ENCODE data around the gene PCED1B.

PCED1B gene

DNA sequence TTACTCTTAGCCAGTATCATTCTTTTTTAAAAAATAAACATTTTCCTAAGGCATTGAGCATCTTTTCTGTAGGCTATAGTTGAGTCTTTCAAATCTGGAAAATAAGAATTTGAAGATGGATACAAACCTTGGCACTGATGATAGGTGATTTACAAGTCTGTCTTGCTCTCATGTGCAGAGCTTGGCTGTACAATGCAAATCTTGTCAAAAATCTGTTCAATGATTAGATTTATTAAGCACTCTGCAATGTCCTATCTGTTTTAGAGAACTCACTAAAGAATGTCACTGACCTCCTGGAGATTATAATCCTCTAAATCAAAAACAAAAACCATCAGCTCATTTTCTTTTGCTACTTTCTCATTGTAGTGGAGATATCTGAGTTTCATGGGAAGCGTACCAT lies 43.2 kb downstream of the PCED1B start:
- no peak for DNase-seq (ENCODE audit: low spot score)

DNA sequence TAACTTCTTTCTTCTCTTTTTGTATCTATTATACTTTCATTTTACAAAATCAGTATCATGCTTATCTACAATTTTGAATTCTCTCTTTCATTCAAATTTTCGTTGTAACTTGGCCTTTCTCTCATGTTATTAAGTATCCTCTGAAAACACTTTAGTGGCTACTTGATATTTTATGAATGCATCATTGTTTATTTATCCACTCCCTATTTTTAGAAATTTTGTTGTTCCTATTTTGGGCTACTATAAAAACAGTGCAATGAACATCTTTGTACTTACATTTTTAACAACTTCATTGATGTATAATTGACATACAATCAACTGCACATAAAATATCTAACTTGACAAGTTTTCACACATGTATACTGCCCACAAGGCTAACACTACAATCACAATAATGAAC lies 44.3 kb downstream of the PCED1B start:
- DNase-seq (ENCODE audit: low spot score): no peak

DNA sequence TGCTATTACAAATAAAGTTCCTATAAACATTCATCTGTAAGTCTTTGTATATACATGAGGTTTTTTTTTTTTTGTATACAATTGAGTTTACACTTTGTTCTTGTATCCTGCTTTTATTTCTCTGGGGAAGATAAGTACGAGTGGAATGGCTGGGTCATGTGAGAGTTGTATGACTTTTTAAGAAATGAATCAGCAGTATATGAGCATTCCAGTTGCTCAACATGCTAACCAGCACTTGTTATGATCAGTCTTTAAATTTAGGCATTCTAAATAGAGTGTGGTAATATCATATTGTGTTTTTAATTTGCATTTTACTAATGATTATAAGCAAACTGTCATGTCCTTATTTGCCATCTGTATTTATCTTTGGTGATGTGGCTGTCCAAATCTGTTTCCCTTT lies 45.0 kb downstream of the PCED1B start:
- no peak for DNase-seq (ENCODE audit: low spot score)

DNA sequence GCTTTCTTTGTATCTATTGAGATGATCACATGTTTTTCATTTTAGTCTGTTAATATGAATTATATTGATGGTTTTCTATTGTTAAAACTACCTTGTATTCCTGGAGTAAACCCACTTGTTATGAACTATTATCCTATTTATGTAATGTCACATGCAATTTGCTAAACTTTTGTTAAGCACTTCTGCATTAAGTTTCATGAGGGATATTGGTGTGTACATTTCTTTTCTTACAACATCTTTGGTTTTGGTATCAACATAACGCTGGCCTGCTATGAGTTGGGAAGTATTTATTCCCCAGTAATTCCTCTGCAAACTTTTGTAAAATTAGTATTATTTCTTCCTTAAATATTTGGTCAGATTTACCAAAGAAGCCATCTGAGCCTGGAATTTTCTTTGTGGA lies 46.8 kb downstream of the PCED1B start:
- DNase-seq (ENCODE audit: low spot score): no peak

DNA sequence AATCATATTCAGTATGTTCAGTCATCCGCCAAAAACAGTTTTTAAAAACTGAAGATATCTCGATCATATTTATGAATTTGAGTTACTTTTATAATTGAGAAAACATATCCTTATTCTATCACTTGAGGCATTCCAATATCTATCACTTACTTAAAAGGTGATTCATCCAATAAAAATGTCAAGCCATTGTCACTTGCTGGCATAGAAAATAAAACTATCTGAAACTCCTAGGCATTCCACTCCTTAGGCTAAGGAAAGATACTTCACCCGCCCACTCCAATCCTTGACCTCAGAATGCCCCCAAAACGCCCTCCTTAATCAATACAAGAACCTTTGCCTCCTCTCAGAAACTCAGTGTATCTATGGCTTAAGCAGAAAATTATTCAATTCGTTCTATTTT lies 51.6 kb downstream of the PCED1B start:
- DNase-seq (ENCODE audit: low spot score): no peak

DNA sequence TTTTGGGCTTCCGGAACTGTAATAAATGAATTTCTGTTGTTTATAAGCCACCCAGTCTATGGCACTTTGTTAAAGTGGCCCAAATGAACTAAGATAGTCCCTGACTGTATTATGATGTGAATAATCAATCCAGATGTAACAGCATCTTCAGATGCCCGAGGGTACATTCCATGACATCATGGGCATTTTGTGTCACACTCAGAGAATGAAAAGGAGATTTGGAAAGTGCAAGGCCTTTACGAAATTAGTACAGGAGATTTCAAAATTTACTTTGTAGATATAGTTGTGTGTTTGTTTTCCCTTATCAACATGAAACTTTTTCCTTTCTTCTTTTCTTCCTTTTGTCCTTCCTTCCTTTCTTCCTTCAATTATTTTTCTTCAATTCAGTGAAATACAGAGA lies 54.6 kb downstream of the PCED1B start:
- no peak for DNase-seq (ENCODE audit: low spot score)

DNA sequence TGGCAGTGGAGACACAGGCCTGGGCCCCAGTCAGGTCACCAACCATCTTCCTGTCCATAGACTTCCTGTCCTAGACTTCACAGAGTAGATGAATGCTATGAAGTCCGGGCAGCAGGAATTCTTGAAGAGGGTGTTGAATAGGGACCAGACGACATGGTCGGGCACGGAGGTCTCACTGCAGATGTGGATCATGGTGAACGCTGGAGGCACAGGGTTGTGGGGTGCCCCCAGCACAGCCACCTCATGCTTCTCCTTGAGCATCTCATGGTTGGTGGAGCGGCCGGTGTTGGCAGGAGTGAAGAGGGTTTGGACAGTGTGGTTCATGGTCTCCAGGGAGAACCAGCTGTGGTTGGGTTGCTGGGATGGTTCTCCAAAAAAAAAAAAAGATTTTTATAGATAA lies 56.2 kb downstream of the PCED1B start:
- no peak for DNase-seq (ENCODE audit: low spot score)

DNA sequence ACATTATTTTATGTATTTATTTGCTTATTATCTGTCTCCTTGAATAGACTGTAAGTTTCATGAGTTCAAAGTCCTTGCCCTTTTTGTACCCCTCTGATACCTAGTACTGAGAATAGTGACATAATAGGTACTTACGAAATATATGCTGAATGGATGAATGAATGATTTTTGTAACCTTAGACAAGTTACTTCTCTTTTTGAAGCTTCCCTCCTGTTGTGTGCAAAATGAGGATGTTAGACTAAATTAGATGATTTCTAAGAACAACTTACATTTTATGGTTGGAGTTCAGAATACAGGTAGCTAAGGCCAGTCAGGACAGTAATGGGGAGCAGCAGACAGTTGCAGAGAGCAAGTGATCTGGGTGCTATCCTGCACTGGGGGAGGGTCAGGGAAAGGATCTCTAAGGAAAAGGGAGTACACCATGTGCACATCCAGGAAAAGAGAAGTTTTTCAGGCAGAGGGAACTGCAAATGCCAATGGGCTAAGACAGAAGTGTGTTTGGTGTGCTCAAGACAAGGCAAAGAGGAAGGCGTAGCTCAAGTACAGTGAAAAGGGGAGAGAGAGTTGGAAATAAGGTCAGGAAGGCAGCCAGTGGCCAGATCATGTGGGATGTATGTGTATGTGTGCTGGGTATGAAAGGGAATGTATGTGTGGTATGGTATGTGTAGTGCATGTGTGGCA lies 59.7 kb downstream of the PCED1B start:
- no peak for DNase-seq (ENCODE audit: low spot score)

DNA sequence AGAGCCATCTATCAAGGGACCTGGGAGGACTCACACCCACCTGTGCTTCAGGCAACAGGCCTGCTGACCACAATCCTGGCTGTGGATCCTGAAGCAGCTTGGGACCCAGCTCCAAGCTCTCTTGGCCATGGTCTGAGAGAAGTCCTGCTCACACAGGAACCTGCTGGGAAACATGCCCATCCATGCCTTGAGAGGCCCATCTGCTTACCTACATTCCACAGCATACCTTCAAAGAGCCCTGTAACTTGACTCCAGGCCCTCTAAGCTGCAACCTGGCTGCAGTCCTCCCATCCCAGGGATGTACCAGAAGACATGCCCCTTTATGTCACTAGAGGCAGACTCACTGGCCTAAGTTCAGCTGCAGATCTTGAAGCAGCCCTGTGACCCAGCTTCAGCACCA lies 62.0 kb downstream of the PCED1B start:
- no peak for DNase-seq (ENCODE audit: low spot score)

DNA sequence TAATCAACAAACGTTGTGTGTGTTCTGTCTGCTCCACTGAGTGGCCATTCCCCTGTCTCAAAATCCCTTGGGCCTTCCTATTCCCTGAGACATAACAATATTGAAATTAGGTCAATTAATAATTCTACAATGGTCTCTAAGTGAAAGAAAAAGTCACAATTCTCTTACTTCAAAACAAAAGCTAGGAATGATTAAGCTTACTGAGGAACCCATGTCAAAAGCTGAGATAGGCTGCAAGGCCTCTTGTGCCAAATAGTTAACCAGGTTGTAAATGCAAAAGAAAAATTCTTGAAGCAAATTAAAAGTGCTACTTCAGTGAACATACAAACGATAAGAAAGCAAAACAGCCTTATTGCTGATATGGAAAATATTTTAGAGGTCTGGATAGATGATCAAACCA lies 65.3 kb downstream of the PCED1B start:
- DNase-seq (ENCODE audit: low spot score): no peak

DNA sequence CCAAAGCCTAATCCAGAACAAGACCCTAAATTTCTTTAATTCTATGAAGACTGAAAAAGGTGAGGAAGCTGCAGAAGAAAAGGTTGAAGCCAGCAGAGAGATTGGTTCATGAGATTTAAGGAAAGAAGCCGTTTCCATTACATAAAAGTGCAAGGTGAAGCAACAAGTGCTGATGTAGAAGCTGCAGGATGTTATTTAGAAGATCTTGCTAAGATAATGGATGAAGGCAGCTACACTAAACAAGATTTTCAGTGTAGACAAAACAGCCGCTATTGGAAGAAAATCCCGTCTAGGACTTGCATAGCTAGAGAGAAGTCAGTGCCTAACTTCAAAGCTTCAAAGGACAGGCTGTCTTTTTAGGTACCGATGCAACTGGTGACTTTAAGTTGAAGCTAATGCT lies 65.8 kb downstream of the PCED1B start:
- DNase-seq (ENCODE audit: low spot score): no peak

DNA sequence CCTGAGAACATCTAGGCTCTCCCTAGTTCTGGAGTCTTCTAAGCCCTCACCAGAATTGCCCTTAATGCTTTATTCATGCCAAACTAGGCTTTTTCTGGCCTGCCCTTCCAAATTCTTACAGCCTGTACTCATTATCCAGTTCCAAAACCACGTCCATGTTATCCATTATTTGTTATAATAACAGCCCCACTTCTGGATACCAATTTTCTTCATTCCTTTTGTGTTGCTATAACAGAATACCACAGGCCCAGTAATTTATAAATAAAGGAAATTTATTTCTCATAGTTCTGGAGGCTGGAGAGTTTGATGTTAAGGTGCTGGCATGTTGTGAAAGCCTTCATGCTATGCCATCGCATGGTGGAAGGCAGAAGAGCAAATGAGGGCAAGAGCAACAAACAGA lies 68.3 kb downstream of the PCED1B start:
- no peak for DNase-seq (ENCODE audit: low spot score)

DNA sequence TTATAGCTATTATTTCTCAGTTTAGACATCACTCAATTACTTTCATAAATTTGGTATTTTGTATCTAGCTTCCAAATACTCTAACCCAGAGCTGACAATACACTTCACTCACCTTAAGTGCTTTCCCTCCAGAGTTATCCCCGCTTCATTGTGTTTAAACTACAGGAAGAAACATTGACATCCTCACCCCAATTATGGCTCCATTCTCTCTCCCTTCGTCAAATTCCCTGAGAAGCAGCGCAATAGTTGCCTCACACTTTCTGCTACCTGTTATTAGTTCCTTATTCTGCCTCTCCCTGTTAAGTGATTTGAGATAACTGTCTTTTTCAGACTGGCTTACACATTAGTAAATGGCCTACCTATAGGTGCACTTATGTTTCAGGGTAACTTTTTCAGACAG lies 69.7 kb downstream of the PCED1B start:
- no peak for DNase-seq (ENCODE audit: low spot score)

DNA sequence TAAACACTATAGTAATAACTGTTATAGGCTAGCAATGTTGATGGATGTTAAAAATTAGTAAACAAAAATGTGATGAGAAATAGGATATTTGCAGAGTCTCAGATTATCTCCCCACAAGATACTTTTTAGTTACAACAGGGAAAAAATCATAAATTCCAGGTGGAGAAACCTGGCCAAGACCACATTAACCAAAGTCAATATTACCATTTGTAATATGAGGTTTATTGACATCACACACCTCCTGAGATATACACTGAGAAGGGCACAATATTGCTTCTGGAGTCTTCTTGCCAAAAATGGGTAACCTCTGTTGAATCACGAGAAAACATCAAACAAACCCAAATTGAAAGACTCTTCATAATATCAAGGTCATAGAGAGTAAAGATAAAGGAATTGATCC lies 72.7 kb downstream of the PCED1B start:
- DNase-seq (ENCODE audit: low spot score): no peak

DNA sequence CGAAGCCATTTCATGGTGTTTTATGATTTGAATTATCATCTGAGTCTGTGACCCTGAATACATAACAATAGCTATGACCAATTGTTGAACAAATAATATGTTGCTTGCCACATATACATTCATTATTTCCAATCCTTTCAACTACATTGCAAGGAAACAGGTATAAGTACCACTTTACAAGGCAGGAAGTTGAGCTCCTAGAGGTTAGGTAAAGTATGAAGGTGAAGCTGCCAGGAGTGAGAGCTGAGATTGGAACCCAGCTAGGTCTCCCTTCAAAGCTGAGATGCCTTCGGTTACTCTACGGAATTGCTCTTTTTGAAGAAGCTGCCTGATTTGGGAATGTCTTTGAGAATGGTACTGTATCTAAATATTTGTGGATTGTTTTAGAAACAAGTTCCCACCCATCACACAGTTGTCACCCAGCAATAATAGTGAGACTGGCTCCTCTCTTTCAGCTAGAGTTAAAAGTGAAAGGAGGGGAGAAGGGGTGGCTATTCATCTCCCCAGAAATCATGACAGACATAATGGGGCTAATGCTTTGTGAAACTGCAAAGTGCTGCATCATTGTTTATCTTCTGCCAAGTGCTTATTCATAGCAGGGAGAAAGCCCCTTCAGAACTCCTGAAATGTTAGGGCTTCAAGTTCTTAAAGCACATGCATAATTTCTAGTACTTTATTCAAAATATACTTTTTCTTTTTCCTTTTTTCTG lies 76.2 kb downstream of the PCED1B start:
- DNase-seq (ENCODE audit: low spot score): no peak

DNA sequence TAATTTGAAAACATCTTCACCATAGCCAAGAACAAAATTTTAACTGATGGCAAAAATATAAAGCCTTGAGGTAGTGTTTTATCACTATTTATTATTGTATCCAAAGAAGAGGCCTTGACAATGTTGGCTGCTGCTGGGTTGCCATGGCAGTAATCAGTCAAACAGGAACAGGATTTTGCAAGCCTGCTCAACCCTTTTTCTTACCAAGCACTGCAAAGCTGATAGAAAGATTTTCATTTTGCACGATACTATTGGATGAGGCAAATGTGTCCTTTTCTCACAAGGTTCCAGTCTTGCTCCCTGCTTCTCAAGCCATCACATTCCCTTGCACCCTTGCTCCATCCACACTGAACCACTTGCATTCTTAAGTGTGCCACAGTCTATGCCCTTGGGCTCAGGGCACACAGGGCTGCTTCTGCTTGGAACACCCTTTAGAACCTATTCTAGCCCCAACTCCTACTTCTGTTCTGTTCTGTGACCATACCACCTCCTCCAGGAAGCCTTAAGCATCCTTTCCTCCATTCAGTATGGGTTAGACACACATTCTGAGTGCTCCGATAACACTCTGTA lies 76.8 kb downstream of the PCED1B start:
- no peak for DNase-seq (ENCODE audit: low spot score)

DNA sequence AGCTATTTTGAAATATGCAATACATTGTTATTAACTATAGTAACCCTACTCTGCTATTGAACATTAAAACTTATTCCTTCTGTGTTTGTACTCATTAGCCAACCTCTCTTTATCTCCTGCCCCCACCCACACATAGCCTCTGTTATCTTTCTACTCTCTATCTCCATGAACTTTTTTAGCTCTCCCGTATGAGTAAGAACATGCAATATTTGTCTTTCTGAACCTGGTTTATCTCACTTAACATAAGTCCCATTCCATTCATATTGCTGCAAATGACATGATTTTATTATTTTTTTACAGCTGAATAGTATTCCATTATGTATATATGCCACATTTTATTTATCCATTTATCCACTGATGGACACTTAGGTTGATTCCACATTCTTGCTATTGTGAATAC lies 79.4 kb downstream of the PCED1B start:
- no peak for DNase-seq (ENCODE audit: low spot score)

DNA sequence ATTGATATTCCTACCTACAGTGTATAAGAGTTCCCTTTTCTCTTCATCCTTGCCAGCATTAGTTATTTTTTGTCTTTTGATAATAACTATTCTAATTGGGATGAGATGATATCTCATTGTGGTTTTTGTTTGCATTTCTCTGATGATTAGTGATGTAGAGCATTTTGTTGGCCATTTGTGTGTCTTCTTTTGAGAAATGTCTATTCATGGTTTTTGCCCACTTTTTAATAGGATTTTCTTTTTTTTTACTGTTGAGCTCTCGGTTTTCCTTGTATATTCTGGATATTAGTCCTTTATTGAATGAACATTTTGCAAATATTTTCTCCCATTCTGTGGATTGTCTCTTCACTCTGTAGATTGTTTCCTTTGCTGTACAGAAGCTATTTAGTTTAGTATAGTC lies 79.9 kb downstream of the PCED1B start:
- DNase-seq (ENCODE audit: low spot score): no peak

DNA sequence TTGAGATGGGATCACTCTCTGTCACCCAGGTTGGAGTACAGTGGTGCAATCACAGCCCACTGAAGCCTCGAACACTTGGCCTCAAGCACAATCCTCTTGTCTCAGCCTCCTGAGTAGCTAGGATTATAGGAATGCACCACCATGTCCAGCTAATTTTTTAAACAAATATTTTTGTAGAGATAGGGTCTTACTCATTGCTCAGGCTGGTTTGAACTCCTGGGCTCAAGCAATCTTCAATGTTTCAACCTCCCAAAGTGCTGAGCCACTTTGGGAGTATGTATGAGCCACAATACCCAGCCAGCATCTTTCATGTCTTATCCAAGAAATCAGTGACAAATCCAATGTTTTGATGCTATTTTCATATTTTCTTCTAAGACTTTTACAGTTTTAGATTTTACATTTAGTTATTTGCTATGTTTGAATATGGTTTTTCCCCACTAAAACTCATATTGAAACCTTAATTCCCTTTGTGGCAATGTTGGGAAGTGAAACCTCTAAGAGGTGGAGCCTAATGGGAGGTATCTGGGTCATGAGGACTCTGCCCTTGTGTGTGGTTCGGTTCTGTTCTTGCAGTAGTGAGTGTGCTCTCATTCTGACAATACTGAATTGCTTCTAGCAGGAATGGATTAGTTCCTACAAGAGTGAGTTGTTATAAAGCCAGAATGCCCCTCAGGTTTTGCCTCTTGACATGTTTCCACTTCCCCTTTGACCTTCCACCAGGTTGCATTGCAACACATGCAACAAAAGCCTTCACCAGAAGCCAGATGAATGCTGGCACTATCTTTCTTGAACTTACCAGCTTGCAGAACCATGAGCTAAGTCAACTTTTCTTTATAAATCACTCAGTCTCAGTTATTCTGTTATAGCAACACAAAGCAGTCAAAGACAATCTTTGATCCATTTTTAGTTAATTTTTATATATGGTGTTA lies 81.2 kb downstream of the PCED1B start:
- no peak for DNase-seq (ENCODE audit: low spot score)

DNA sequence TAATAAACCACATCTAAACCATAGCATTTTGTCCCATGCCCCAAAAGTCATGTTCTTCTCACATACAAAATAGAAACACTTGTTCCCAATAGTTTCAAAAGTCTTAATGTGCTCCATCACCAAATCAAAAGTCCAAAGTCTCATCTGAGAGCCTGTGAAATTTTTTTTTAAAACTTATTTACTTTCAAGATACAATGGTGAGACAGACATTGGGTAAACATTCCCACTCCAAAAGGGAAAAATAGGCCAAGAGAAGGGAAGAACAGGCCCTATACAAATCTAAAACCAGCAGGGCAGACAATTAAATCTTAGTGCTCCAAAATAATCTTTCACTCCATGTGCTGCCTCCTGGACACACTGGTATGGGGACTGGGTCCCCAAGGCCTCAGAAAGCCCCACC lies 84.7 kb downstream of the PCED1B start:
- DNase-seq (ENCODE audit: low spot score): no peak

DNA sequence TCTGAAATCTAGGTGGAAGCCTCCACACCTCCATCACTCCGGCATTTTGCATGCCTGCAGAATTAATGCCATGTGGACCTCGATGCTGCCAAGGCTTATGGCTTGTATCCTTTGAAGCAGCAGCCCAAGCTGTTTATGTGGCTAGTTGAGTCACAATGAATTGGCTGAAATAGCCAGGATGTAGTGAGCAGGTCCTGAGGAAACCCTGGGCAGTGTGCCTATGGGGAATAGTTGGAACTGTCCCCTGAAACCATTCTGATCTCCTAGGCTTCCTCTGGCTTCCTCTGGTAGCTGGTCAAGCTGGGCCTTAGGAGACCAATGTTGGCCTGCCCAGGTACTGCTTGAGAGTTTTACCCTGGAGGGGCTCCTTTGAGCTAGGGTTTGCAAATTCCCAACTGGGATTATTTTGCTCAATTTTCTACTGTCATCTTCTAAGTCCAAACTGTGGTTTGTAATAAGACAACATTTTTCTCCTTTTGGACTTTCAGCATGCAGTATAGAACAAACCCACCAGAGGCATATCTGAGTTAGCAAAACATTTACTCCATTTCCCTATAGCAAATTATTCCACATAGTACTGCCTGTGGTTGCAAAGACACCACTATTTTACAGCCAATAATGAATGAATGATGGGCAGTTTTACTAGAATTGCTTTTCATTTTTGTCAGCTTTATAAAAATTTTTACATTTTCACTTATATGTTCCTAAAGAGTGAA lies 85.5 kb downstream of the PCED1B start:
- DNase-seq (ENCODE audit: low spot score): no peak

DNA sequence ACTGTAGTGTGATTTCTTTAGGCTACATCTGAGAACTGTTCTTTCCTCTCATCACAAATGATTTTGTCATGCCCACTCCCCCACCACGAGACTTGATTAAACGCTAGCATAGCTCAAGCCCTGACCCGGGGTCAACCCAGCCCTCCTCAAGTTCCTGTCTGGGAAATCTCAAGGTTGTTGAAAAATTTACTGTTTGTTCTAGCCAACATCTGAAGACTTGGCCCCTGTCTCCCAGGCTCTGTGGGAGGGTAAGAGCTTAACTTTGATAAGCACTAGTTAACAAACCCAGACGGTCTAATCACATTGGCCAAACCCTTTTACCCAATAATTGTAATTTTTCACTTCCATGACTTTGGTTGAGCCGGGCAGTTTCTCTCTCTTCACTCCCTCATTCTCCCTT lies 86.5 kb downstream of the PCED1B start:
- no peak for DNase-seq (ENCODE audit: low spot score)

Data from HuH-7 (cell line).